Hematopoietic multipotent progenitor cell treated with erythropoietin and hydrocortisone succinate and interleukin-3 and kit ligand, for 8 days (in vitro differentiated cells): ENCODE measurements around the gene SLC29A3.
"Not testable (repeated sequence)": the region's sequence is repeated elsewhere in the genome, so short reads cannot be mapped to it uniquely, and the experiment has no call there.

Experiments used
- DNase-seq: peaks from one replicate; pipeline ENCODE4 v3.0.0-alpha.2; 2015

SLC29A3 gene

DNA sequence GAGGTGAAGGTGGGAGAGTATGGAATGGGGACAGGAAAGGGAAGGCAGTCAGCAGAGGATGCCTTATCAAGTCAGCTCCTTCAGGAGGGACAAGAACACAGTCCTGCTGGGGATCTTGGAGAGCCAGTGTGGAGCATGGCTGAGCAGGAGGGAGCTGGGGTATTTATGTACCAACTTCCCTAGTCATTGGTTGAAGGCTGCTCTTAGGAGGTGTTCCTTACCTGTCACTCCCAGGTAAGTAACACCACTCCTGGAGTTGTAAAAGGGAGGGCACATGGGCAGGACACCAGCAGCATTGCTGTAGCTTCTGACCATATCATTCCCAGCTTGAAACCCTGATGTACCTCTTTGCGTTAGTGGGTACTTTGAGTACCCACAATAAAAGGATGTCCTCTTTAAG is 29.8 kb downstream of the SLC29A3 start:
- DNase-seq = no peak

DNA sequence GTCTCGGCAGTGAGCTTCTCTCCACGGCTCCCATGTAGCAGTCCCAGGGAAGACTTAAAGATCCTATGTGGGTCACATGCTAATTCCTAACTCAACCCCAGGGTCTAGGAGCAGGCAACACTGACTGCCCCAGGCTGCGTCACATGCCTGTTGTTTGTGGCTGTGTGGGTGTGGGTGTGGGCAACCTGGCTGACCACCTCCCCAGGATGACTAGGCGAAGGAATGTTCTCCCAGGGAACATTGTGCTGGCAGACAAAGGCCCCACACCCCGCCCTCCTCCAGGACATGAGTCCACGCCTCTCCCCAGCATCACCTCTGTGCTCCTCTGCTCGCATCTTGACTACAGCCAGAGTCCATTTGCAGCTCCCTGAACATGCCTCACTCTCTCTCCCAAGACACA is 30.3 kb downstream of the SLC29A3 start:
- DNase-seq = no peak

GRCh38 chr10:71351087-71351486 is 32.0 kb downstream of the SLC29A3 start:
- DNase-seq = no peak

- DNase-seq = no peak
These were observed 32.7 kb downstream of the SLC29A3 start for GRCh38 chr10:71351628-71352319.

- DNase-seq = no peak
These were observed 34.6 kb downstream of the SLC29A3 start for GRCh38 chr10:71353639-71354038.

- no peak for DNase-seq
These were observed 35.7 kb downstream of the SLC29A3 start for GRCh38 chr10:71354776-71355175.

- no peak for DNase-seq
These were observed 36.8 kb downstream of the SLC29A3 start for GRCh38 chr10:71355886-71356285.

DNA sequence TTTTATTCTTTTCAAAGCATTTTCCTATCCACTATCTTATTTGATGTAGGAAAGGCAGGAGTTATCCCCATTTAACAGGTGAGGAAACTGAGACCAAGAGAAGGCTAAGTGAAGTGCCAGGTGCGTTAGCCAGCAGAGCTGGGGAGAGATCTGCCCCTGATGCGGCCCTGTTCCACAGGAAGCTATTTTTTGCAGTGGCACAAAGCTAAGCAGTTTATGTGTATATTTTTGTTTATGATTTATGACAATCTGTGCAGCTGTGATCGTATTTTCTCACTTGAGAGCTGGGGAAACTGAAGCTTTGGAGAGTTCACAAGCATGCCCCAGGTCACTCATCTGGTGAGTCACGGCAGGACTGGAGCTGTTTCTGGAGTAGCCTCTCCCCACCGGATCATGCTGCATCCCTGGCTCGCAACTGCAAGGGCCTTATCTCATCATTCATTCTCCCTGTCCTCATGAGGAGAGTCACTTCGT is 38.8 kb downstream of the SLC29A3 start:
- no peak for DNase-seq

DNA sequence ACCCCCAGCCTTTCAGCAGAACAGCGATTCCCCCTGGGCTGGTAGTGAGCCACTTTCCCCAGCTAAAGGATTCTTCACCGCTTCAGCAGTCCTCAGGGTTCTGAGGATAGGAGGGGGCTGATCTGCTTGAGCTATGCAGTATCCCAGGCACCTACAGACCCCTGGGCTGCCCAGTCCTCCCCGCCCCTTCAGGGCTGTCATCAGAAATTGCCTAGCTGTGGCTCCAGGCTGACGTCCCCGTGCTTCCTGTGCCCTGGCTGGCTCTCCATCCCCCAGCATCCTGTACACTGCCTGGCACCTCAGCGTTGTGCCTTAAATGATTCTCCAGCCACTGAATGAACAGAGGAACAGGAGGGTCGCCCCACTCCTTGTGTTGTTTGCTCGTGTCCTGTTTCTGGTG is 39.2 kb downstream of the SLC29A3 start:
- DNase-seq = no peak

- DNase-seq = not testable (repeated sequence)
These were observed 39.8 kb downstream of the SLC29A3 start for GRCh38 chr10:71358906-71359305.

GRCh38 chr10:71359364-71360046 is 40.4 kb downstream of the SLC29A3 start:
- DNase-seq = peak; percentile 63

DNA sequence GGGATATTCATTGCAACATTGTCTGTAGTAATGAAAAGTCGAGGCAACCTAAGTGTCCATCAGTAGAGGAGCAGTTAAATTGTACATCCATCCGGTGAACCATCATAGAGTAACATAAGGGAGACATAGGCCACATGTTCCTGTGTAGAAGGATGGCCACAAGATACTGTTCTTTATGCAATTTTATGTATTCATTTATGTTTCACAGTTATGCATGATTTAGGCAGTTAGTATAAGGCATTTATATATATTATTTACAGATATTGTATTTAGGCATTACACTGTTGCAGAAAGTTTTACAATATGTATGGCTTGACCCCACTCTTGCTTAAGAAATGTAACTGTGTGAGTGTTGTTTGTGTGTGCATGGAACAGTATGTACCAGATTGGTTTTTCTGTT is 41.7 kb downstream of the SLC29A3 start:
- DNase-seq = no peak

DNA sequence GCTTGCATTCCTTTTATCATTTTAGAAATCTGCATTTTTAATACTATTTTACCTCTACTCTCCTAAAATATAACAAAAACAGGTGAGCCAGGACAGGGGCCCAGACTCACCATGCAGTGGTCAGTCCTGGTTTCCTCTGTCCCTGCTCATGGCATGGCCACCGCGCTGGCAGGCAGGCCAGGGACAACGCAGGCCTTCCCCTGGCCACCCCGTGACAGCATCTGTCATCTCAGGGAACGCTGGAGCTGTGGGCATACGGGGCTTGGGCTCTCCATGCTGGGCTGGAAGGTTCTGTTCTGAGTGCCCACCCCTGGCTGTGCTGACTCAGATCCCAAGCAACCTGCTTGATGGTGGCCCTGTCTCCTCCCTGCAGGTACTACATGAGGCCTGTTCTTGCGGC is 42.5 kb downstream of the SLC29A3 start:
- no peak for DNase-seq

- DNase-seq = no peak
These were observed 43.1 kb downstream of the SLC29A3 start for GRCh38 chr10:71362141-71362540.

GRCh38 chr10:71363936-71364335 is 44.9 kb downstream of the SLC29A3 start:
- no peak for DNase-seq

GRCh38 chr10:71365366-71365765 is 46.3 kb downstream of the SLC29A3 start:
- DNase-seq = no peak

DNA sequence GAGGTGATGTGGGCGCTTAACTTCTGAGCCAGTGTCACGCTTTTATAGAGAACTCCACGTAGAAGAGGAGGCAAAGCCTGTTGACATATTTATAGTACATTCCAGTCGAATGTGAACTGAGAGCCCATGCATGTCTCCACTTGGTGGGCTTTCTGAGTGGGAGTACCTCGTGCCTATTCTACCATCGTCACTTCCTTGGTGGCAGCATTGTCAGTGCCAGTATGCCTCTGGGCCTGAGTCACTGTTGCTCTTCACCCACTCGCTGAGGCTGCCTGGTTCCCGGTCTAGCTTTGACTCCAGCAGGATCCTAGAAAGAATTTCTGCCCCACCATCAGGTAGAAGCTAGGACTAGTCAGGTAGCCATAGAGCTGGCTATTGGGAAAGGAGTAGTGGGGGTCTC is 47.6 kb downstream of the SLC29A3 start:
- no peak for DNase-seq

GRCh38 chr10:71367271-71367670 is 48.2 kb downstream of the SLC29A3 start:
- DNase-seq = no peak

DNA sequence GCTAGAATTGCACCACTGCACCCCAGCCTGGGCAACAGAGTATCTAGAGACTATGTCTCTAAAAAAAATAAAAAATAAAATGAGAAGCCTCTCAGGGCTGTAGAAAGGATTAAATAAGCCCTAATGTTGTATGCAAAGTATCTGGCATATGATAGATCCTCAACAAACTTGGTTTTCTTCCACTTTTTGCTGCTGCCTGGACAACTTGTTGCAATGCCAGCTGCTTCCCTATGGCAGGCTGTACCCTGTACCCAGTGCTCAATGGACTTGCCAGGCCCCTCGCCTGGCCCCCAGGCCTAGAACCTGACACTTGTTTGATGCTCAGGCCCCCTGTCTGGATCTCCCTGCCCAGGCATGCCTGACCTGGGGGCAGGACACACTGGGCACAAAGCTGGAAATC is 49.1 kb downstream of the SLC29A3 start:
- DNase-seq = no peak

- DNase-seq = peak; percentile 33
These were observed 49.6 kb downstream of the SLC29A3 start for GRCh38 chr10:71368643-71369042.

GRCh38 chr10:71369602-71370001 is 50.5 kb downstream of the SLC29A3 start:
- DNase-seq = no peak

DNA sequence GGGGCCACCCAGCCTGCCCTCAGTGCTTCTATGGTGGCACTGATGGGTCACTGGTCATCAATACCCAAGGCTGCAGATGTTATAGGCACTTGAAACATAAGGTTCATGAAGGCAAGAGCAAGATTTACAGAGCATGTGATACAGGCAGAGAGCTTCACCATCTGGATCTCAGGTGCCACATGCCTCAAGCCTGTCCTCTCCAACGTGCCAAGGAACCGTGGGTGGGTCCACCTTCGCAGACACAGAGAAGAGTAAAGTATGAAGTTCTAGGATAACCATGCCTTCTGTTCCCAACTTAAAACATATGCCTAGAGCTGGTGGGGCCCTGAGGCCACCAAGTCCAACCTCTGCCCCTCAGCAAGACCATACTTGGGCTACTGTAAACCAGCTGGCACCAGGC is 51.0 kb downstream of the SLC29A3 start:
- no peak for DNase-seq

DNA sequence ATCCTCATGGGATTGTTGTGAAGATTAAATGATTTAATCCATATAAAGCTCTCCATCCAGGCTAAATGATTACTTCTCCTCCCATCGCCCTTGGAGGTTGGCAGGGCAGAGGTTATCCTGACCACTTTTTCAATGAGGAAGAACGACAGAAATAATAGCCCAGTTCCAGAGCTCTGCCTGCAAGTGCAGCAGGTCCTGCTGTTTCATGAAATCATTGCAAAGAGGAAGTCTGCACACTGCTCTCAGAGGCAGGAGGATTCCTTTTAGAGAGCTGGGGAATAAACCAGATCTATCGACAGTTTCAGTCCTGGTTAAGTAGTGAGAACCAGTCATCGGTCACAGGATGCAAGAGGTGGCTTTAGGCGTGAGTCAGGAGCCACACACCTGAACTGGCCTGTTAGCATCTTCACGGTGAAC is 52.7 kb downstream of the SLC29A3 start:
- no peak for DNase-seq

- no peak for DNase-seq
These were observed 53.9 kb downstream of the SLC29A3 start for GRCh38 chr10:71372882-71373495.
